ENCODE data around the gene RBM33. TPM values are rescaled to one million over a fixed set of nuclear protein-coding genes. Genes with fewer than 3 reads are reported as not detected.

RBM33 gene
- total RNA-seq, 1 donor, result 21.9 TPM

DNA sequence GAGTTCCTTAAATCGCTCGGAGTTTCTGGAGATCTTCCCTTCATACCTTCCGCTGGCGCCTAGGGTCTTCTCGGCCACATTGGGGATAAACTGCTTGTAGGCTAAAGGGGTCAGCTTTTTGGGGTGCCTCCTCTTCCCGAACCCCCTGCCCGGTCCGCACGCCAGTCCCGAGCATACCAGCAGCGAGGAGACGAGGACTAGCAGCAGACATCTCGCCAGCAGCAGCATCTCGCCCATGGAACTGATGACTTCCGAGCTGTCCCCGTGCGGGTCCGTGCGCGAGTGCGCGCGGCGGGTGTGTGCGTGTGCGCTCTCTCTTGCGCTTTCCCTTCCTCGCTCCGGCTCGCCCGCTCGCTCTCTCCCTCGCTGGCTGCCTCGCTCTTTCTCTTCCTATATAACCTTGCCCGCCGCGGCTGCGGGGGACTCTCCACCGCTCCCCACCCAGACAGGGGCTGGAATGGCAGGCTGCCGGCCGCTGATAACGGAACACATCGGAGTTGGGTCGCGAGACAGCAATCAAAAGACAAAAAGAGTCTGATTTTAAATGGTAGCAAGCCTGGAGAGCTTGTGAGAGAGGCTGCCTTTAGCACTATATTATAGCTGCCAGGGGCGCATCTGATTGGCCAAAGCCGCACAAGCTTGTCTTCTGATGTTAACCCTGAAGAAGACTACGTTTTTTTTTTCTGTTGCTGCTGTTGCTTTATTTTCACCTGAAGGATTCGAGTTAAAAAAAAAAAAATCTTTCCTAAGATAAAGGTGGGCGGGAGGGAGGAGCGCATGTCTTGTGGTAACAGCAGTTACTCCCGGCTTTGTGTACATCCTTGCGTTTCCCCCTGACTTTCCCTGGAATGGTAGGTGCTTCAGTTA, 167.7 kb downstream of the RBM33 start, which contains the start of gene SHH:
Gene SHH, minus strand, starts transcription at position 569 of the 867 bp plus-strand sequence. Its CDS starts 341 bp downstream, at position 228.
- DNase-seq (ENCODE audit: low read depth), result peak; percentile 22
- TF ChIP-seq, protein P1, sequence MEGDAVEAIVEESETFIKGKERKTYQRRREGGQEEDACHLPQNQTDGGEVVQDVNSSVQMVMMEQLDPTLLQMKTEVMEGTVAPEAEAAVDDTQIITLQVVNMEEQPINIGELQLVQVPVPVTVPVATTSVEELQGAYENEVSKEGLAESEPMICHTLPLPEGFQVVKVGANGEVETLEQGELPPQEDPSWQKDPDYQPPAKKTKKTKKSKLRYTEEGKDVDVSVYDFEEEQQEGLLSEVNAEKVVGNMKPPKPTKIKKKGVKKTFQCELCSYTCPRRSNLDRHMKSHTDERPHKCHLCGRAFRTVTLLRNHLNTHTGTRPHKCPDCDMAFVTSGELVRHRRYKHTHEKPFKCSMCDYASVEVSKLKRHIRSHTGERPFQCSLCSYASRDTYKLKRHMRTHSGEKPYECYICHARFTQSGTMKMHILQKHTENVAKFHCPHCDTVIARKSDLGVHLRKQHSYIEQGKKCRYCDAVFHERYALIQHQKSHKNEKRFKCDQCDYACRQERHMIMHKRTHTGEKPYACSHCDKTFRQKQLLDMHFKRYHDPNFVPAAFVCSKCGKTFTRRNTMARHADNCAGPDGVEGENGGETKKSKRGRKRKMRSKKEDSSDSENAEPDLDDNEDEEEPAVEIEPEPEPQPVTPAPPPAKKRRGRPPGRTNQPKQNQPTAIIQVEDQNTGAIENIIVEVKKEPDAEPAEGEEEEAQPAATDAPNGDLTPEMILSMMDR (IDR thresholded peaks at IDR 0.05; ENCODE audit: insufficient read depth, low read length), result no peak
- peak within 1 kb of the TSS; percentile 47 for H3K4me3 ChIP-seq (ENCODE audit: low read depth, low read length)

- TF ChIP-seq, protein P1 (IDR thresholded peaks at IDR 0.05; ENCODE audit: insufficient read depth, low read length), result no peak
- DNase-seq (ENCODE audit: low read depth), result no peak
- H3K4me3 ChIP-seq (ENCODE audit: low read depth, low read length), result no peak overlapping the region
Observed at GRCh38 chr7:155813125-155813524, 168.7 kb downstream of the RBM33 start.

GRCh38 chr7:155813546-155814315, 169.3 kb downstream of the RBM33 start:
- no peak overlapping the region for H3K4me3 ChIP-seq (ENCODE audit: low read depth, low read length)
- no peak for DNase-seq (ENCODE audit: low read depth)
- TF ChIP-seq, protein P1 (IDR thresholded peaks at IDR 0.05; ENCODE audit: insufficient read depth, low read length), result no peak

GRCh38 chr7:155814316-155815276, 170.1 kb downstream of the RBM33 start:
- no peak overlapping the region for H3K4me3 ChIP-seq (ENCODE audit: low read depth, low read length)
- TF ChIP-seq, protein P1 (IDR thresholded peaks at IDR 0.05; ENCODE audit: insufficient read depth, low read length), result no peak
- peak; percentile 21 for DNase-seq (ENCODE audit: low read depth)

DNA sequence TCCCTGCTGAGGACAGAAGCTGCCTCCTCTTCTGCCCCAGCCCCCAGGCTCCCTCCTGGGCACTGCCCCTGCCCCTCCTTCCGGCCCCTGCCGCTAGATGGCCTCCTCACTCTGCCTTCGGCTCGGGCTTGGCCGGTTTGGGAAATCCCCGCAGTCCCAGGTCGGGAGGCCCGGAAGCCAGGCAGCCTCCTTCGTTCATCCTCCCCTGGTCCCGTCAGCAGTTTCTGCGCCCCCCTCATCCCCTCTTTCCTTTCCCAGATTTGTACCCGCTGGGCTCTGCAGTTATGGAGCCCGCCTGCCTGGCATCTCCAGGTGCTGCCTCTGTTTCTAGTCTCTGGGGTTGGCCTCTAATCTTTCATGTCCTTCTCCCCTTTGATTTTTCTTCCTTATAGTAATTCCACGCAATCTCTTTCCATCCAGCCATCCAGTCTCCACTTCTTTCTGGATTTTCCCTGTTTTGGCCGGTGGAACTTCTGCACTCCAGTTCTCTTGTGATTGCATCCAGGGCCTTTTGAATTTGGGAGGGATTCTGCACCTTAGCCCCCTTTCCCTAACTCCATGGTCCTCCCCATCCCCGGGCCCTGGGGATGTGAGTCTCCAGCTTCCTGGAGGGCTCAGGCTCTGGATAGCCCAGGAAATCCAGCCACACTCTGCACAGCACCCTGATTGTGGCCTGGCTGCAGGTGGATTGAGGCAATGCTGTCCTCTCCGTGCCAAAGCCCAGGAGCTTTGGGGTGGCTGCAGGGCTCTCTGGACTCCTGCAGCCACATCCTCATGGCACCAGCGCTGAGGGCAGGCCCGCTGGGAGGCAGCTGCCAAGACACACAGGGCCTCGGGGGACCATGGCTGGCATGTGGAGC, 171.1 kb downstream of the RBM33 start:
- H3K4me3 ChIP-seq (ENCODE audit: low read depth, low read length), result no peak overlapping the region
- DNase-seq (ENCODE audit: low read depth), result peak; percentile 25
- TF ChIP-seq, protein P1 (IDR thresholded peaks at IDR 0.05; ENCODE audit: insufficient read depth, low read length), result peak; percentile 69

All from fibroblast of the aortic adventitia (primary cell).